ENCODE data around the gene RFC4. TPM values are rescaled to one million over a fixed set of nuclear protein-coding genes. Genes with fewer than 3 reads are reported as not detected.

The RFC4 gene
- total and polyA plus RNA-seq, 9 of the 15 experiments (the other 6 are each of a cell fraction or from before 2014, with no cell fraction given): 105 to 227 (median 180) TPM

DNA sequence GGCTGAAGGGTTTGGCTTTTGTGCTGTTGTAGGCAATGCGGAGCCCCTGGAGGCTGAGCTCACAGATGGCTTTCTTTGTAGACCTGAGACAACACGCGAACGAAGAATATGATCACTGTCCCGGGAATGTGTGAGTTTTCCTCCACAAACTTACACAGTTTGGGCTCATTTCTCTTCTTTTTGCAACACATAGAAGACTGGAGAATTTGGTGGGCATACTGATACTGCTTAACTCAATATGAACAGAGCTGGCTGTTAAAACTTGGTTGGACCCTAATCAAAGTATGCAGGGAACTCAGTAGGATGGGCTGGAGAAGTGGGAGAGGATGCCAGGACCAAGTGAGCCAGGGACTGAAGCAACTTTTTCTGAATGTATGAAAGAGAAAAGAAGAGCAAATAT is 12.2 kb upstream of the RFC4 start:
- intact Hi-C loops (cut with micrococcal nuclease): no loop called here
- no peak for FAIRE-seq
- in situ Hi-C loops (cut with MboI): loop anchor here (5.0 kb wide), 1 partner anchor 201 kb away; no protein-coding TSS in a partner anchor
- Histone ChIP-seq H3K27ac (ENCODE audit: extremely low read depth, low read depth, low read length) (no peak overlapping the region), H3K36me3 (ENCODE audit: control insufficient read depth, insufficient read depth, low read length) (no peaks in the 10 kb centered on the region), H3K27me3 (ENCODE audit: control insufficient read depth in 2 of 2, insufficient read depth in 2 of 2, low read length in 2 of 2) (no peaks in the 10 kb centered on the region), H3K4me2 (ENCODE audit: insufficient read depth, low read length) (no peak overlapping the region), H3K4me3 (no peak overlapping the region), H3K9me3 (replicated peaks; ENCODE audit: control insufficient read depth, insufficient read depth, low read depth, low read length) (no peaks in the 10 kb centered on the region), H3K9me1 (ENCODE audit: control insufficient read depth, insufficient read depth, low read length) (no peaks in the 10 kb centered on the region), H3K4me1 (replicated peaks in 1 of 2; ENCODE audit: control insufficient read depth in 2 of 2, insufficient read depth in 2 of 2, low read length in 2 of 2) (peaks cover 0 to 8% of the 10 kb centered on the region in 2 experiments; a peak in 3 of 5 replicates), H3K9ac (ENCODE audit: insufficient read depth in 1 of 2, low read depth in 2 of 2, low read length in 2 of 2) (peak overlapping the region in 1 of 2 experiments; percentile 9; a peak in 1 of 4 replicates), H4K20me1 (replicated peaks; ENCODE audit: control insufficient read depth, insufficient read depth, low read length) (no peaks in the 10 kb centered on the region), H2AFZ (ENCODE audit: low read depth, low read length) (no peak overlapping the region), H3K79me2 (ENCODE audit: control insufficient read depth, insufficient read depth, low read length) (no peaks in the 10 kb centered on the region)
- TF ChIP-seq, protein P1, sequence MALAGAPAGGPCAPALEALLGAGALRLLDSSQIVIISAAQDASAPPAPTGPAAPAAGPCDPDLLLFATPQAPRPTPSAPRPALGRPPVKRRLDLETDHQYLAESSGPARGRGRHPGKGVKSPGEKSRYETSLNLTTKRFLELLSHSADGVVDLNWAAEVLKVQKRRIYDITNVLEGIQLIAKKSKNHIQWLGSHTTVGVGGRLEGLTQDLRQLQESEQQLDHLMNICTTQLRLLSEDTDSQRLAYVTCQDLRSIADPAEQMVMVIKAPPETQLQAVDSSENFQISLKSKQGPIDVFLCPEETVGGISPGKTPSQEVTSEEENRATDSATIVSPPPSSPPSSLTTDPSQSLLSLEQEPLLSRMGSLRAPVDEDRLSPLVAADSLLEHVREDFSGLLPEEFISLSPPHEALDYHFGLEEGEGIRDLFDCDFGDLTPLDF (CRISPR knock-in tag; IDR thresholded peaks at IDR 0.05): no peak
- TF ChIP-seq ZNF282 (CRISPR knock-in tag; IDR thresholded peaks at IDR 0.05) (no peak), XRCC3 (IDR thresholded peaks at IDR 0.05) (no peak), RCOR1 (IDR thresholded peaks at IDR 0.05; ENCODE audit: borderline replicate concordance in 1 of 2, low read depth in 2 of 2, low read length in 2 of 2) (no peak), CBX3 (IDR thresholded peaks at IDR 0.05; ENCODE audit: borderline replicate concordance in 1 of 2, low read length in 2 of 2) (no peak), ZNF224 (CRISPR knock-in tag; IDR thresholded peaks at IDR 0.05) (no peak), MAFG (tag; conservative IDR thresholded peaks at IDR 0.05) (no peak), BRF1 (IDR thresholded peaks at IDR 0.05; ENCODE audit: borderline replicate concordance, extremely low read depth, insufficient read length) (no peak)
- TF ChIP-seq, protein P2, sequence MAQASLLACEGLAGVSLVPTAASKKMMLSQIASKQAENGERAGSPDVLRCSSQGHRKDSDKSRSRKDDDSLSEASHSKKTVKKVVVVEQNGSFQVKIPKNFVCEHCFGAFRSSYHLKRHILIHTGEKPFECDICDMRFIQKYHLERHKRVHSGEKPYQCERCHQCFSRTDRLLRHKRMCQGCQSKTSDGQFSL (CRISPR knock-in tag; IDR thresholded peaks at IDR 0.05): no peak
- TF ChIP-seq, protein P2 (tag; IDR thresholded peaks at IDR 0.05): no peak
- TF ChIP-seq, protein P3, sequence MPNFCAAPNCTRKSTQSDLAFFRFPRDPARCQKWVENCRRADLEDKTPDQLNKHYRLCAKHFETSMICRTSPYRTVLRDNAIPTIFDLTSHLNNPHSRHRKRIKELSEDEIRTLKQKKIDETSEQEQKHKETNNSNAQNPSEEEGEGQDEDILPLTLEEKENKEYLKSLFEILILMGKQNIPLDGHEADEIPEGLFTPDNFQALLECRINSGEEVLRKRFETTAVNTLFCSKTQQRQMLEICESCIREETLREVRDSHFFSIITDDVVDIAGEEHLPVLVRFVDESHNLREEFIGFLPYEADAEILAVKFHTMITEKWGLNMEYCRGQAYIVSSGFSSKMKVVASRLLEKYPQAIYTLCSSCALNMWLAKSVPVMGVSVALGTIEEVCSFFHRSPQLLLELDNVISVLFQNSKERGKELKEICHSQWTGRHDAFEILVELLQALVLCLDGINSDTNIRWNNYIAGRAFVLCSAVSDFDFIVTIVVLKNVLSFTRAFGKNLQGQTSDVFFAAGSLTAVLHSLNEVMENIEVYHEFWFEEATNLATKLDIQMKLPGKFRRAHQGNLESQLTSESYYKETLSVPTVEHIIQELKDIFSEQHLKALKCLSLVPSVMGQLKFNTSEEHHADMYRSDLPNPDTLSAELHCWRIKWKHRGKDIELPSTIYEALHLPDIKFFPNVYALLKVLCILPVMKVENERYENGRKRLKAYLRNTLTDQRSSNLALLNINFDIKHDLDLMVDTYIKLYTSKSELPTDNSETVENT (CRISPR knock-in tag; IDR thresholded peaks at IDR 0.05): no peak
- TF ChIP-seq, protein P4, sequence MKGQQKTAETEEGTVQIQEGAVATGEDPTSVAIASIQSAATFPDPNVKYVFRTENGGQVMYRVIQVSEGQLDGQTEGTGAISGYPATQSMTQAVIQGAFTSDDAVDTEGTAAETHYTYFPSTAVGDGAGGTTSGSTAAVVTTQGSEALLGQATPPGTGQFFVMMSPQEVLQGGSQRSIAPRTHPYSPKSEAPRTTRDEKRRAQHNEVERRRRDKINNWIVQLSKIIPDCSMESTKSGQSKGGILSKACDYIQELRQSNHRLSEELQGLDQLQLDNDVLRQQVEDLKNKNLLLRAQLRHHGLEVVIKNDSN (CRISPR knock-in tag; IDR thresholded peaks at IDR 0.05): no peak
- BruUV-seq (replicated peaks): no TSS peak
- 74% methylated on average over 5 of the region's 5 CpGs for WGBS (ENCODE audit: insufficient coverage, low coverage, missing lambda C conversion rate)
- CTCF ChIA-PET (ENCODE audit: low intra/inter-chr PET ratio): no interaction called here
- POLR2A ChIA-PET: interaction anchor here (0.8 to 1.9 kb wide), 6 partner anchors 9 to 36 kb away, joined by 3 to 11 read pairs (median 4); partner anchors contain the start of gene EIF4A2
- DNase-seq (ENCODE audit: extremely low read depth in 1 of 4, low spot score in 3 of 4): no peak
- no peak for ATAC-seq

Data from K562 (cell line).